GM10266 (cell line): ENCODE measurements around the gene EEPD1.

Source experiments
- DNase-seq: peaks from one replicate; pipeline ENCODE4 v3.0.0; 2012; ENCODE audit errors: extremely low spot score
- TF ChIP-seq, protein P1 (sequence below): IDR thresholded peaks from 2 replicates; pipeline ENCODE4 v1.5.1; 2012; ENCODE audit warnings: mild to moderate bottlenecking, low read depth; ENCODE audit not compliant: control insufficient read depth, insufficient read depth; ENCODE audit errors: missing control alignments

The EEPD1 gene

DNA sequence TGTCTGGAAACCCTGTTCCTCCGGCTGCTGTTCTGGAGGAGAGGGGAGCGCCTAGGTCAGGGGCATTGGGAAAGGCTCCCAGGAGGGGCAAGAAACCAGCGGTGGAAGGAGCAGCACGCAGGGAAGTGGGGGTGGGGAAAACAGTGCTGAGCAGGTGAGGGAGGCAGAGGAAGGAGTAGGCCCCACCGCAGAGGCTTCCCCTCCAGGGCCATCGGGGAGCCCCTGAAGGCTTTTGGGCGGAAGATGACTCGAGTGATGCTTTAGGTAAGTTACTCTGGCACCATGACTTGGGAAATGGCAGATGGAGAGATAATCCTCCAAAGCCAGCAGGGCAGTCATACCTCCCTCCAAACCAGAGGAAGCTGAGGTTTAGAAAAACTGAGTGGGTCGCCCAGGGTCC, 130.1 kb downstream of the EEPD1 start:
- DNase-seq = no peak
- TF ChIP-seq, protein P1, sequence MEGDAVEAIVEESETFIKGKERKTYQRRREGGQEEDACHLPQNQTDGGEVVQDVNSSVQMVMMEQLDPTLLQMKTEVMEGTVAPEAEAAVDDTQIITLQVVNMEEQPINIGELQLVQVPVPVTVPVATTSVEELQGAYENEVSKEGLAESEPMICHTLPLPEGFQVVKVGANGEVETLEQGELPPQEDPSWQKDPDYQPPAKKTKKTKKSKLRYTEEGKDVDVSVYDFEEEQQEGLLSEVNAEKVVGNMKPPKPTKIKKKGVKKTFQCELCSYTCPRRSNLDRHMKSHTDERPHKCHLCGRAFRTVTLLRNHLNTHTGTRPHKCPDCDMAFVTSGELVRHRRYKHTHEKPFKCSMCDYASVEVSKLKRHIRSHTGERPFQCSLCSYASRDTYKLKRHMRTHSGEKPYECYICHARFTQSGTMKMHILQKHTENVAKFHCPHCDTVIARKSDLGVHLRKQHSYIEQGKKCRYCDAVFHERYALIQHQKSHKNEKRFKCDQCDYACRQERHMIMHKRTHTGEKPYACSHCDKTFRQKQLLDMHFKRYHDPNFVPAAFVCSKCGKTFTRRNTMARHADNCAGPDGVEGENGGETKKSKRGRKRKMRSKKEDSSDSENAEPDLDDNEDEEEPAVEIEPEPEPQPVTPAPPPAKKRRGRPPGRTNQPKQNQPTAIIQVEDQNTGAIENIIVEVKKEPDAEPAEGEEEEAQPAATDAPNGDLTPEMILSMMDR = no peak

DNA sequence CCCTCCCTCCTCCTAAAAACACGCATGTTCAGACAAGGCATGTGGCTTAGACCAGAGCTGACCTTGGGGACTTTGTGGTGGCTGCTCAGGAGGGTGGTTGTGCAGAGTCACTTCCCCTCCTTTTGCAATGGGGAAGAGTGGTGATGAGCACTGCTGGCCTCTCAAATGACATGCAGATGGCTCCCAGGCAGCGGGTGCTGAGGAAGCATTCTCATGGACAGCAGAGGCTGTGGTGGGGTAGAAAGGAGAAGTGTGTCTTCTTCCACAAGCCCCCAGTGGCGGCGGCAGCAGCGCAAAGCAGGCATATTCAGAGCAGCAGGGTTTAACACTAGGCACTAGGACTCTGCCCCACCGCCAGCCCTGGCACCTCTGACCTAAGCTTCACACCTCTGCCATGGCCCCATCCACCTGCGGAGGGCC, 130.7 kb downstream of the EEPD1 start:
- DNase-seq = peak; percentile 35
- TF ChIP-seq, protein P1 = no peak

DNA sequence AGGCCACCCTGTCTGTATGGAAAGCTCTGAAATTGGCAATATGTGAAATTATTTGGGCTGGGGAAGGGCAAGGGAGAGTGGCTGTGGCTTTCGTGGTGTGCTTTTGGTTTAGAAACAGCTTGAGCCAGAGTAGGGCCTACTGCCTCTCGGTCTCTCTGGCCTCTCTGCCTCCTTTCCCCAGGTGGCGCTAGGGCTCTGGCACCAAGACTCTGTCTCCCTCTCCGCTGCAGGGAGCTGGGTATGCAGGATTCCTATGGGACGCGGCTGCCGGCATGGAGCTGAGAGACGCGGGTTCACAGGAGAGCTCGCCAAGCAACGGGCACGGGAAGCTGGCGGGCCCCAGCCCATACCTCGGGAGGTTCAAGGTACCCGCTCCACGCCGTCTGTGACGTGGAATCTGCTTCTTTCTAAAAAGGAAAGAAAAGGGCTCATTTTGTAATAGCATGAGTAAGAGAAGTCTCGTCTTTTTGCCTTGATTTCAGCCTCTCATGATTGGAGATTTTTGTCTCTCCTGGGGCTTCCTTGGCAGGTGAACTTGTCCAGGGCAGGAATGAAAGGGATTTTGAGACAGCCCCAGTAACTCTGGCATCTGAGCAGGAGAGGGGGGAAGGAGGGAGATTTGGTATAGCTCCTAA, 131.5 kb downstream of the EEPD1 start:
- no peak for DNase-seq
- TF ChIP-seq, protein P1 = no peak

DNA sequence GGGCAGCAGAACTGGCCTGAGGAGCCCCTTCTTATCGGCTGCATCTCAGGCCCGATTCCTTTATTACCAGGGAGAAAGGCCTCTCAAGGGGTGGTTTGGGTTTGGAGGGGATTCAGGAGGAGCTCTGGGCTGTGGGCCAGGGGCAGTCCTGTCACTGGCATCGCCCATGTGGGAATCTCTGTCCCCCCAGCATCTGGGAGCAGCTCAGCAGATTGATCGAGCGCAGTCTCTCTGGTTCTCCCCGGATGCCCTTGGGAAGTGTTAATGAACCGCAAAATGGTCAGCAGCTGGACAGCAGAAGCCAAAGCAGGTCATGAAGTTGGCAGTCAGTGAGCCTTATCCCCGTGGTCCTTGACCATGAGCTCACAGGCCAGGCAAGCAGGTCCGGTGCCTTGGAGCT, 132.2 kb downstream of the EEPD1 start:
- TF ChIP-seq, protein P1 = no peak
- DNase-seq = no peak

DNA sequence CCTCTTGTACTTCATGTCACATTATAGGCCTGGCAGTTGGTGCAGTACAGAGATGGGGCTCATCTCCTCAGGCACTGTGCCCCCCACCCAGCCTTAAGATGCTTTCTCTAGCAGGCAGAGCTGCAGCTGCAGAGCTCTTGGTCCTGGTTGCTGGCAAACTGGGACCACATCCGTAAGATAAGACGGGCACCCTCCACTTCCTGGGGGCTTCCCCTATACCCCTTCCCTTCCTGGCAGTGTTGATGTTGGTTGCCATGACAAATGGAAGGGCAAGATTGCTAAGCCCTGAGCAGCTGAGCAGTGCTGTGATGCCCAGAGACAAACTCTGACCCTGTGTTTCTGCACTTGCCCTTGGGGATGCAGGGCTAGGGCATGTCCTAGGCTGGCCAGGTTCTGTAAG, 133.2 kb downstream of the EEPD1 start:
- TF ChIP-seq, protein P1 = no peak
- DNase-seq = no peak

DNA sequence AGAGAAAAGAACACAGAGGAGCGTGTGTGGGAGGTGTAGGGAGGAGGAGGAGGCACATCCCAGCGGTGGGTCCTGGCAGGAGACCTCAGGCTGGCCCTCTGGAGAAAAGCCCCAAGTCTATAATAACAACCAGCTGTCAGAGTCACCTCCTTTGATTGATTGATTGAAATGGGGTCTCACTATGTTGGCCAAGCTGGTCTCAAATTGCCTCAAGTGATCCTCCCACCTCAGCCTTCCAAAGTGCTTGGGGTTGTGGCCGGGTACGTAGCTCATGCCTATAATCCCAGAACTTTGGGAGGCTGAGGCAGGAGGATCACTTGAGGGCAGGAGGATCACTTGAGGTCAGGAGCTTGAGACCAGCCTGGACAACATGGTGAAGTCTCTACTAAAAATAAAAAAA, 133.6 kb downstream of the EEPD1 start:
- TF ChIP-seq, protein P1 = no peak
- DNase-seq = no peak

DNA sequence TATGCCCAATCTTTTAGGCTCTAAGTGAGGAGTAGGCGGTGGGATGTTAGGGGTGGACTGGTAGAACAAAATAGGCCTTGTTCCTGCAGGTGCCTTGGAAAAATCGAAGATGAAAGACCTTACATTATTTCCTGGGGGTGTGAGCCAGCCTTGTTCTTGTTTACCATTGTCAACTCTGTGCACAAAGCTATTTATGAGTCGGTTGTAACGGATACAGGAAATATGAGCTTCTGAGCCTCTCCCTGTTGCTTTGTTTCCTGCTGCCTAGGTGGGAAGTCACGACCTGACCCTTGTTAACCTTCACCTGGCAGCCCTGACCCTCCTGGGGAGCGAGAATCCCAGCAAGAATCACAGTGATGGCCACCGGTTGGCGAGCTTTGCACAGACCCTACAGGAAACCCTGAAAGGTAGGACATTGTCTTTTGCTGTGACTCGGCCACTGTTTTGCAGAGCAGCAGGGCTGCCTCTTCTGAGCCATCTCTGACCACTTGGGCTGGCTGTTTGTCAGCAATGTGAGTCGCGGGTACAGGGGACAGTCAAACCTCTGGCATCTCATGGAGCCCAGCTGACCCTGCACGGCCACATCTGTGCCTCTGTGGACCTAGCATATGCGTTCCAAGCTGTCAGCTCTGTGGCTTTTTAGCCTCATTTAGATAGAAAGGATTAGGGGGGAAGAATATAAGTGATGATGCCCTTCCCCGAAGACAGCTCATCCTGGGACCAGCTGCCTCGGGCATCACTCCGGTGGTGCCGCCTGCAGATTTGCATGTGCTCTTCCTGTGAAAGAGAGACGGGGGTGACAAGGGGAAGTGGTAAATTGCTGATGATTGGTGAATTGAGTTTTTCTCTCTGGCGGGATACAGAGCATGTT, 134.6 kb downstream of the EEPD1 start:
- DNase-seq = no peak
- TF ChIP-seq, protein P1 = no peak
